ENCODE data around the gene CHRNE.

The CHRNE gene

GRCh38 chr17:4901648-4902344 lies 1.1 kb downstream of the CHRNE start:
- no peak for FAIRE-seq

GRCh38 chr17:4901108-4901647 lies 1.7 kb downstream of the CHRNE start:
- FAIRE-seq = no peak

GRCh38 chr17:4900231-4901107 lies 2.4 kb downstream of the CHRNE start:
- FAIRE-seq = no peak

- no peak for FAIRE-seq
These were observed 3.3 kb downstream of the CHRNE start, which contains the start of gene C17orf107 for GRCh38 chr17:4899341-4900230. Gene C17orf107 (plus strand): TSS chr17:4899536. CDS start chr17:4899763, 227 bp downstream.

GRCh38 chr17:4898927-4899326 lies 4.0 kb downstream of the CHRNE start:
- no peak for FAIRE-seq

GRCh38 chr17:4898351-4898750 lies 4.5 kb downstream of the CHRNE start:
- no peak for FAIRE-seq

GRCh38 chr17:4897785-4898184 lies 5.1 kb downstream of the CHRNE start:
- no peak for FAIRE-seq

- no peak for FAIRE-seq
These were observed 5.7 kb downstream of the CHRNE start for GRCh38 chr17:4897198-4897687.

GRCh38 chr17:4896332-4897197 lies 6.3 kb downstream of the CHRNE start:
- FAIRE-seq = no peak

GRCh38 chr17:4895657-4896331 lies 7.1 kb downstream of the CHRNE start:
- FAIRE-seq = no peak

GRCh38 chr17:4895121-4895520 lies 7.8 kb downstream of the CHRNE start:
- FAIRE-seq = no peak

GRCh38 chr17:4893721-4894560 lies 9.0 kb downstream of the CHRNE start:
- FAIRE-seq = no peak

GRCh38 chr17:4893272-4893671 lies 9.6 kb downstream of the CHRNE start:
- no peak for FAIRE-seq

GRCh38 chr17:4892499-4893221 lies 10.2 kb downstream of the CHRNE start:
- no peak for FAIRE-seq

- no peak for FAIRE-seq
These were observed 11.2 kb downstream of the CHRNE start for GRCh38 chr17:4891411-4892410.

GRCh38 chr17:4887581-4887980 lies 15.3 kb downstream of the CHRNE start:
- no peak for FAIRE-seq

GRCh38 chr17:4886830-4887229 lies 16.1 kb downstream of the CHRNE start:
- FAIRE-seq = no peak

GRCh38 chr17:4884489-4884888 lies 18.4 kb downstream of the CHRNE start:
- no peak for FAIRE-seq
